Measurements from ENCODE around the gene PRRT1.

- TF ChIP-seq POLR2A (IDR thresholded peaks at IDR 0.05; ENCODE audit: low read length) (no peak), GATA1 (IDR thresholded peaks at IDR 0.05; ENCODE audit: low read depth, low read length) (no peak)
Measured at GRCh38 chr6:32182555-32182981, 30.8 kb upstream of the PRRT1 start.

Measured in erythroblast (primary cell).